HepG2 (cell line): Measurements from ENCODE around the gene LIN28B. TPM values are rescaled to one million over a fixed set of nuclear protein-coding genes. Genes with fewer than 3 reads are reported as not detected.

ENCODE experiments used
- CEBPG ChIP-seq: IDR thresholded peaks from 2 replicates; pipeline ENCODE4 v1.6.1; 2016
- EP300 ChIP-seq, 3 experiments: sonication (generic) in 1 of 3; formaldehyde crosslinking in 1 of 3; IDR thresholded peaks; 2 replicates each; pipeline versions ENCODE4 v1.5.1 to v1.6.1; 2011 to 2020; ENCODE audit warnings: low read depth in 2 of 3, low read length in 2 of 3, borderline replicate concordance in 1 of 3, improper control_type of control experiment in 1 of 3, mild to moderate bottlenecking in 1 of 3, missing genetic modification reagents in 1 of 3, moderate library complexity in 1 of 3
- HMG20B ChIP-seq: conservative IDR thresholded peaks from 2 replicates; pipeline ENCODE4 v1.6.1; 2016; ENCODE audit warnings: missing genetic modification reagents, missing compliant biosample characterization
- KDM1A ChIP-seq: IDR thresholded peaks from 2 replicates; pipeline ENCODE4 v1.6.1; 2016; ENCODE audit warnings: missing compliant biosample characterization
- SOX6 ChIP-seq, 2 experiments: fragments of 450-650 bp in 1 of 2; sonication (generic) in 1 of 2; formaldehyde crosslinking in 1 of 2; IDR thresholded peaks; 2 replicates each; pipeline versions ENCODE4 v1.4.0 to v1.6.1; 2017 to 2020; ENCODE audit warnings: antibody characterized with exemption in 1 of 2, mild to moderate bottlenecking in 1 of 2, missing genetic modification reagents in 1 of 2
- ZC3H13 ChIP-seq: sonication (generic); formaldehyde crosslinking; IDR thresholded peaks from 2 replicates; pipeline ENCODE4 v1.8.1; 2023; ENCODE audit warnings: mild to moderate bottlenecking, missing genetic modification reagents, moderate library complexity
- ZNF446 ChIP-seq: sonication (generic); formaldehyde crosslinking; IDR thresholded peaks from 2 replicates; pipeline ENCODE4 v1.5.0; 2020; ENCODE audit warnings: mild to moderate bottlenecking, missing genetic modification reagents
- ZNF883 ChIP-seq: sonication (generic); formaldehyde crosslinking; IDR thresholded peaks from 2 replicates; pipeline ENCODE4 v1.5.1; 2020; ENCODE audit warnings: mild to moderate bottlenecking, missing genetic modification reagents; ENCODE audit errors: not compliant biosample characterization
- polyA plus RNA-seq, 8 experiments: library from polyadenylated mRNA; depleted of rRNA in 3 of 8; stranded (reverse) in 7 of 8; unstranded in 1 of 8; fragments of >200 nt; fragmentation: Illumina TruSeq in 4 of 8; extraction: Trizol in 4 of 8; gene quantifications; 2 replicates each; pipeline versions ENCODE4 v1.2.1 to v1.2.3, GENCODE V29; 2011 to 2016; ENCODE audit warnings: low read depth in 4 of 8, missing spikeins in 1 of 8, mixed read lengths in 1 of 8; ENCODE audit not compliant: insufficient read depth in 1 of 8
- total RNA-seq, 5 experiments: library from RNA; depleted of rRNA; stranded (reverse); fragments of >200 nt; fragmentation: Illumina TruSeq; extraction: Trizol; gene quantifications; 2 replicates each; pipeline ENCODE4 v1.2.3, GENCODE V29; 2016; ENCODE audit warnings: low read depth in 1 of 5
- TF ChIP-seq, protein P1 (sequence below): sonication (generic); formaldehyde crosslinking; IDR thresholded peaks from 2 replicates; pipeline ENCODE4 v1.5.1; 2020; ENCODE audit warnings: missing genetic modification reagents, mild to moderate bottlenecking, borderline replicate concordance
- TF ChIP-seq, protein P2 (sequence below): sonication (generic); formaldehyde crosslinking; IDR thresholded peaks from 2 replicates; pipeline ENCODE4 v1.5.0; 2020; ENCODE audit warnings: missing genetic modification reagents, mild to moderate bottlenecking, borderline replicate concordance
- TF ChIP-seq, protein P3 (sequence below): sonication (generic); formaldehyde crosslinking; IDR thresholded peaks from 2 replicates; pipeline ENCODE4 v1.8.0; 2022; ENCODE audit warnings: mild to moderate bottlenecking, missing genetic modification reagents
- TF ChIP-seq, protein P4 (sequence below): sonication (generic); formaldehyde crosslinking; IDR thresholded peaks from 2 replicates; pipeline ENCODE4 v1.4.0; 2020; ENCODE audit warnings: missing genetic modification reagents, borderline replicate concordance
- TF ChIP-seq, protein P5 (sequence below): sonication (generic); formaldehyde crosslinking; IDR thresholded peaks from 2 replicates; pipeline ENCODE4 v1.4.0; 2020; ENCODE audit warnings: missing genetic modification reagents
- TF ChIP-seq, protein P6 (sequence below): sonication (generic); IDR thresholded peaks from 2 replicates; pipeline ENCODE4 v1.6.1; 2016; ENCODE audit warnings: low read depth, borderline replicate concordance

LIN28B gene
- total and polyA plus RNA-seq, 2 of the 13 experiments (the other 11 are each of a cell fraction or from before 2014, with no cell fraction given): 14.5 to 56.8 TPM

DNA sequence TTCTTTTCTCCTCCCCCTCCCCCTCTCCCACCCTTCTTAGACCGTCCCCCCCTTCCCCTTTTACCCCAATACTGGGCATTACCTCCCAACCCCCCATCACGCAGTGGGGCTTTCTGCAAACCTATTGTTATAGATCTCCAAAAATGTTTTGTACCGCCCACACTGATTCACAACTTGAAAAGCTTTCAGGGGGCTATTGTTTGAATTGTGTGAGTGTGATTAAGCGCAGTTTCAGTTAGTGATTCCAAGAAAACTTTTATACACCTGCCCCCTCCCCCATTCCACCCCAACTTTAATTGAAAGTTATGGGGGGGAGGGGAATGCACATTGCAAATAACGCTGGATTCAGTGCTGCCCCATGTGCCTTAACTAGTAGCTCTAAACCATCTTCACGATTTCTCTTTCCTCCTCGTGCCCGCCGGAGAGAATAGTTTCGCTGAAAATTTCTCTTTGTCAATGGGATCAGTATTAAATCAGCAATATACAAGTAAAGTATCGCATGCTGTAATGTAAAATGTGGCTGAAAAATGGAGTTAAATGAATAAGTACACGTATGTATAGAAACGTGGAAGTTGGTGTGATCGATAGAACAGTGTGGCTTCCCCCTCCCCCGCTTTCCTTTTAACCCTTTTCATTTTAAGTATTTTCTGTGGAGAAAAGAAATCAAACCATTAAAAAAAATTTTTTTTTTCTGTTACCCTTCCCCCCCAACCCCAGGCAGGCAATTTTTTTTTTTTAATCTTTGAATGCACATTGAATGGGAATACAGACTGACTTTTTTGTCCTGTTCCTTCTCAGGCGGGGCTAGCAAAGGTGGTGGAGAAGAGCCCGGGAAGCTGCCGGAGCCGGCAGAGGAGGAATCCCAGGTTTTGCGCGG, 632 bp downstream of the LIN28B start (continued):
- TF ChIP-seq, protein P1, sequence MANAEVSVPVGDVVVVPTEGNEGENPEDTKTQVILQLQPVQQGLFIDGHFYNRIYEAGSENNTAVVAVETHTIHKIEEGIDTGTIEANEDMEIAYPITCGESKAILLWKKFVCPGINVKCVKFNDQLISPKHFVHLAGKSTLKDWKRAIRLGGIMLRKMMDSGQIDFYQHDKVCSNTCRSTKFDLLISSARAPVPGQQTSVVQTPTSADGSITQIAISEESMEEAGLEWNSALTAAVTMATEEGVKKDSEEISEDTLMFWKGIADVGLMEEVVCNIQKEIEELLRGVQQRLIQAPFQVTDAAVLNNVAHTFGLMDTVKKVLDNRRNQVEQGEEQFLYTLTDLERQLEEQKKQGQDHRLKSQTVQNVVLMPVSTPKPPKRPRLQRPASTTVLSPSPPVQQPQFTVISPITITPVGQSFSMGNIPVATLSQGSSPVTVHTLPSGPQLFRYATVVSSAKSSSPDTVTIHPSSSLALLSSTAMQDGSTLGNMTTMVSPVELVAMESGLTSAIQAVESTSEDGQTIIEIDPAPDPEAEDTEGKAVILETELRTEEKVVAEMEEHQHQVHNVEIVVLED: no peak
- TF ChIP-seq HMG20B (CRISPR knock-in tag): no peak
- TF ChIP-seq, protein P2, sequence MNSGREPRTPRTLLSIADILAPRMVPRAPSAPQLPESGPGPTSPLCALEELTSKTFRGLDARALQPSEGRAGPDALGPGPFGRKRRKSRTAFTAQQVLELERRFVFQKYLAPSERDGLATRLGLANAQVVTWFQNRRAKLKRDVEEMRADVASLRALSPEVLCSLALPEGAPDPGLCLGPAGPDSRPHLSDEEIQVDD (CRISPR knock-in tag): no peak
- TF ChIP-seq KDM1A: no peak
- TF ChIP-seq, protein P3, sequence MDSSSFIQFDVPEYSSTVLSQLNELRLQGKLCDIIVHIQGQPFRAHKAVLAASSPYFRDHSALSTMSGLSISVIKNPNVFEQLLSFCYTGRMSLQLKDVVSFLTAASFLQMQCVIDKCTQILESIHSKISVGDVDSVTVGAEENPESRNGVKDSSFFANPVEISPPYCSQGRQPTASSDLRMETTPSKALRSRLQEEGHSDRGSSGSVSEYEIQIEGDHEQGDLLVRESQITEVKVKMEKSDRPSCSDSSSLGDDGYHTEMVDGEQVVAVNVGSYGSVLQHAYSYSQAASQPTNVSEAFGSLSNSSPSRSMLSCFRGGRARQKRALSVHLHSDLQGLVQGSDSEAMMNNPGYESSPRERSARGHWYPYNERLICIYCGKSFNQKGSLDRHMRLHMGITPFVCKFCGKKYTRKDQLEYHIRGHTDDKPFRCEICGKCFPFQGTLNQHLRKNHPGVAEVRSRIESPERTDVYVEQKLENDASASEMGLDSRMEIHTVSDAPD (CRISPR knock-in tag): no peak
- TF ChIP-seq, protein P4, sequence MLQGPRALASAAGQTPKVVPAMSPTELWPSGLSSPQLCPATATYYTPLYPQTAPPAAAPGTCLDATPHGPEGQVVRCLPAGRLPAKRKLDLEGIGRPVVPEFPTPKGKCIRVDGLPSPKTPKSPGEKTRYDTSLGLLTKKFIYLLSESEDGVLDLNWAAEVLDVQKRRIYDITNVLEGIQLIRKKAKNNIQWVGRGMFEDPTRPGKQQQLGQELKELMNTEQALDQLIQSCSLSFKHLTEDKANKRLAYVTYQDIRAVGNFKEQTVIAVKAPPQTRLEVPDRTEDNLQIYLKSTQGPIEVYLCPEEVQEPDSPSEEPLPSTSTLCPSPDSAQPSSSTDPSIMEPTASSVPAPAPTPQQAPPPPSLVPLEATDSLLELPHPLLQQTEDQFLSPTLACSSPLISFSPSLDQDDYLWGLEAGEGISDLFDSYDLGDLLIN (CRISPR knock-in tag): no peak
- TF ChIP-seq, protein P5, sequence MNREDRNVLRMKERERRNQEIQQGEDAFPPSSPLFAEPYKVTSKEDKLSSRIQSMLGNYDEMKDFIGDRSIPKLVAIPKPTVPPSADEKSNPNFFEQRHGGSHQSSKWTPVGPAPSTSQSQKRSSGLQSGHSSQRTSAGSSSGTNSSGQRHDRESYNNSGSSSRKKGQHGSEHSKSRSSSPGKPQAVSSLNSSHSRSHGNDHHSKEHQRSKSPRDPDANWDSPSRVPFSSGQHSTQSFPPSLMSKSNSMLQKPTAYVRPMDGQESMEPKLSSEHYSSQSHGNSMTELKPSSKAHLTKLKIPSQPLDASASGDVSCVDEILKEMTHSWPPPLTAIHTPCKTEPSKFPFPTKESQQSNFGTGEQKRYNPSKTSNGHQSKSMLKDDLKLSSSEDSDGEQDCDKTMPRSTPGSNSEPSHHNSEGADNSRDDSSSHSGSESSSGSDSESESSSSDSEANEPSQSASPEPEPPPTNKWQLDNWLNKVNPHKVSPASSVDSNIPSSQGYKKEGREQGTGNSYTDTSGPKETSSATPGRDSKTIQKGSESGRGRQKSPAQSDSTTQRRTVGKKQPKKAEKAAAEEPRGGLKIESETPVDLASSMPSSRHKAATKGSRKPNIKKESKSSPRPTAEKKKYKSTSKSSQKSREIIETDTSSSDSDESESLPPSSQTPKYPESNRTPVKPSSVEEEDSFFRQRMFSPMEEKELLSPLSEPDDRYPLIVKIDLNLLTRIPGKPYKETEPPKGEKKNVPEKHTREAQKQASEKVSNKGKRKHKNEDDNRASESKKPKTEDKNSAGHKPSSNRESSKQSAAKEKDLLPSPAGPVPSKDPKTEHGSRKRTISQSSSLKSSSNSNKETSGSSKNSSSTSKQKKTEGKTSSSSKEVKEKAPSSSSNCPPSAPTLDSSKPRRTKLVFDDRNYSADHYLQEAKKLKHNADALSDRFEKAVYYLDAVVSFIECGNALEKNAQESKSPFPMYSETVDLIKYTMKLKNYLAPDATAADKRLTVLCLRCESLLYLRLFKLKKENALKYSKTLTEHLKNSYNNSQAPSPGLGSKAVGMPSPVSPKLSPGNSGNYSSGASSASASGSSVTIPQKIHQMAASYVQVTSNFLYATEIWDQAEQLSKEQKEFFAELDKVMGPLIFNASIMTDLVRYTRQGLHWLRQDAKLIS (CRISPR knock-in tag): 0 out of 2 replicates have a peak, but pooled peaks have one; percentile 28
- no peak for TF ChIP-seq ZNF883 (CRISPR knock-in tag)
- TF ChIP-seq ZNF446 (CRISPR knock-in tag): no peak
- no peak for TF ChIP-seq SOX6 (IDR thresholded peaks at IDR 0.05)
- TF ChIP-seq SOX6 (CRISPR knock-in tag; IDR thresholded peaks at IDR 0.05): 0 out of 2 replicates have a peak, but pooled peaks have one; percentile 1
- TF ChIP-seq CEBPG (CRISPR knock-in tag): no peak
- TF ChIP-seq, protein P6, sequence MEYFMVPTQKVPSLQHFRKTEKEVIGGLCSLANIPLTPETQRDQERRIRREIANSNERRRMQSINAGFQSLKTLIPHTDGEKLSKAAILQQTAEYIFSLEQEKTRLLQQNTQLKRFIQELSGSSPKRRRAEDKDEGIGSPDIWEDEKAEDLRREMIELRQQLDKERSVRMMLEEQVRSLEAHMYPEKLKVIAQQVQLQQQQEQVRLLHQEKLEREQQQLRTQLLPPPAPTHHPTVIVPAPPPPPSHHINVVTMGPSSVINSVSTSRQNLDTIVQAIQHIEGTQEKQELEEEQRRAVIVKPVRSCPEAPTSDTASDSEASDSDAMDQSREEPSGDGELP: no peak
- TF ChIP-seq ZC3H13: no peak
- TF ChIP-seq EP300 (IDR thresholded peaks at IDR 0.05; ENCODE audit: low read depth in 2 of 2, low read length in 2 of 2): no peak
- TF ChIP-seq EP300 (CRISPR knock-in tag; IDR thresholded peaks at IDR 0.05; ENCODE audit: borderline replicate concordance): no peak
